GM12878 (cell line): ENCODE data around the gene ENG. TPM values are rescaled to one million over a fixed set of nuclear protein-coding genes. Genes with fewer than 3 reads are reported as not detected.

Experiments
- ATAC-seq: fragments of 200-7000 bp; cut with Tn5 transposase; 3 replicates; pipeline ENCODE4 v1.9.1; 2020; ENCODE audit warnings: mild to moderate bottlenecking, moderate library complexity
- BruUV-seq: library from RNA; stranded (reverse); fragments of 400-500 nt; replicated peaks from 2 replicates; lab custom pipeline; 2021; lab: Mats Ljungman, UMichigan
- CTCF ChIA-PET: fragments of 300-600 bp; sonication (Branson Sonifier 250); formaldehyde crosslinking; extraction: SDS; loops from one replicate; lab custom pipeline; 2021; ENCODE audit warnings: inconsistent platforms; lab: Yijun Ruan, JAX
- POLR2A ChIA-PET: fragments of 350-600 bp; formaldehyde crosslinking; extraction: SDS; loops from one replicate; lab custom pipeline; 2021; ENCODE audit warnings: inconsistent platforms; lab: Charles Lee
- RAD21 ChIA-PET: fragments of 300-600 bp; sonication (Branson Sonifier 250); formaldehyde crosslinking; loops from one replicate; lab custom pipeline; 2023; ENCODE audit warnings: antibody characterized with exemption; ENCODE audit not compliant: unreplicated experiment; lab: Charles Lee
- SMC1A ChIA-PET: fragments of 300-600 bp; sonication (Branson Sonifier 250); formaldehyde crosslinking; loops from one replicate; lab custom pipeline; 2023; ENCODE audit not compliant: unreplicated experiment, uncharacterized antibody; lab: Charles Lee
- DNase-seq: peaks from one replicate; pipeline ENCODE4 v3.0.0-alpha.2; 2011; ENCODE audit warnings: low read depth, low spot score
- FAIRE-seq: peaks from 3 replicates; lab custom pipeline; 2011; peaks lifted over from hg19 to GRCh38; lab: Jason Lieb, UNC
- H2AFZ ChIP-seq: 2 replicates; pipeline ENCODE4 v1.6.0; 2011; ENCODE audit warnings: low read depth, low read length, control low read depth; ENCODE audit not compliant: control insufficient read depth
- H3K27ac ChIP-seq: 2 replicates; pipeline ENCODE4 v1.5.1; 2011; ENCODE audit warnings: control low read depth; ENCODE audit not compliant: control insufficient read depth, insufficient read depth
- H3K27me3 ChIP-seq, 2 experiments: replicated peaks in 1 of 2; 2 replicates each; pipeline versions ENCODE4 v1.6.0 to v1.6.1; 2011; ENCODE audit warnings: low read length in 1 of 2; ENCODE audit not compliant: control insufficient read depth in 2 of 2, insufficient read depth in 2 of 2
- H3K36me3 ChIP-seq, 2 experiments: 2 replicates each; pipeline ENCODE4 v1.5.1; 2011; ENCODE audit warnings: low read length in 1 of 2; ENCODE audit not compliant: control insufficient read depth in 2 of 2, insufficient read depth in 2 of 2
- H3K4me1 ChIP-seq: 2 replicates; pipeline ENCODE4 v1.6.1; 2011; ENCODE audit warnings: mild to moderate bottlenecking, low read length, moderate library complexity, mixed read lengths; ENCODE audit not compliant: control insufficient read depth, insufficient read depth
- H3K4me2 ChIP-seq: 2 replicates; pipeline ENCODE4 v1.6.0; 2011; ENCODE audit warnings: control low read depth; ENCODE audit not compliant: control insufficient read depth, insufficient read depth
- H3K4me3 ChIP-seq: fragments of 200-600 bp; sonication (generic); 2 replicates; pipeline ENCODE4 v1.5.1; 2016
- H3K79me2 ChIP-seq: 2 replicates; pipeline ENCODE4 v1.6.0; 2011; ENCODE audit warnings: low read length; ENCODE audit not compliant: control insufficient read depth, insufficient read depth
- H3K9ac ChIP-seq: 2 replicates; pipeline ENCODE4 v1.8.0; 2011; ENCODE audit warnings: low read length, control low read depth, mixed read lengths; ENCODE audit not compliant: control insufficient read depth, insufficient read depth
- H3K9me3 ChIP-seq: replicated peaks from 3 replicates; pipeline ENCODE4 v1.5.1; 2011; ENCODE audit warnings: mild to moderate bottlenecking, low read length; ENCODE audit not compliant: control insufficient read depth, insufficient read depth
- H4K20me1 ChIP-seq: 2 replicates; pipeline ENCODE4 v1.6.0; 2011; ENCODE audit not compliant: control insufficient read depth, insufficient read depth
- CBX3 ChIP-seq: fragments of 200-600 bp; sonication (generic); IDR thresholded peaks from 2 replicates; pipeline ENCODE4 v1.6.1; 2016; ENCODE audit warnings: low read depth, borderline replicate concordance
- EZH2 ChIP-seq: IDR thresholded peaks from 2 replicates; pipeline ENCODE4 v1.6.1; 2012; ENCODE audit warnings: low read depth, mild to moderate bottlenecking, control low read depth, inconsistent platforms, low read length, borderline replicate concordance; ENCODE audit not compliant: control insufficient read depth
- MYB ChIP-seq: fragments of 150-350 bp; IDR thresholded peaks from 2 replicates; pipeline ENCODE4 v1.6.1; 2014; ENCODE audit warnings: mild to moderate bottlenecking, low read depth, low read length, borderline replicate concordance
- NFIC ChIP-seq: IDR thresholded peaks from 2 replicates; pipeline ENCODE4 v1.6.1; 2012; ENCODE audit warnings: low read depth, mild to moderate bottlenecking, inconsistent platforms, low read length, moderate library complexity
- NRF1 ChIP-seq: conservative IDR thresholded peaks from 2 replicates; pipeline ENCODE4 v1.6.1; 2011; ENCODE audit warnings: mild to moderate bottlenecking, low read depth, low read length, improper control_type of control experiment
- TCF7 ChIP-seq: IDR thresholded peaks from 2 replicates; pipeline ENCODE4 v1.6.1; 2014; ENCODE audit warnings: antibody characterized with exemption, borderline replicate concordance
- ZNF622 ChIP-seq: fragments of 450-650 bp; IDR thresholded peaks from 2 replicates; pipeline ENCODE4 v1.6.1; 2017; ENCODE audit warnings: mild to moderate bottlenecking, inconsistent platforms
- ZSCAN29 ChIP-seq: fragments of 450-650 bp; IDR thresholded peaks from 2 replicates; pipeline ENCODE4 v1.6.1; 2017; ENCODE audit warnings: mild to moderate bottlenecking, moderate library complexity
- WGBS: methylation state at CpG from one replicate; pipeline ENCODE4 v1.1.6; 2016; ENCODE audit warnings: low lambda C conversion rate; ENCODE audit not compliant: insufficient replicate concordance, insufficient coverage; ENCODE audit errors: missing lambda C conversion rate; 5-methylcytosine and 5-hydroxymethylcytosine counted together
- in situ Hi-C: fragments of 300-500 bp; cut with MboI; formaldehyde crosslinking; loops from 9 replicates; pipeline ENCODE4 v1.14.3; 2018; ENCODE audit warnings: mixed read lengths
- intact Hi-C: fragments of 100-400 bp; cut with micrococcal nuclease; formaldehyde crosslinking; loops from one replicate; pipeline ENCODE4 v1.14.2; 2022; ENCODE audit not compliant: unreplicated experiment
- polyA plus RNA-seq, 11 experiments: library from polyadenylated mRNA; depleted of rRNA in 4 of 11; unstranded in 6 of 11; stranded (reverse) in 5 of 11; fragments of >200 nt; fragmentation: Nextera tagmentation in 4 of 11; fragmentation: Illumina TruSeq in 1 of 11; extraction: Ambion mirVana in 4 of 11; extraction: Trizol in 1 of 11; gene quantifications; 1 replicate in 1 of 11; 2 replicates in 10 of 11; pipeline versions ENCODE4 v1.2.1 to v1.2.3, GENCODE V29; 2011 to 2016; ENCODE audit warnings: inconsistent platforms in 2 of 11, missing spikeins in 2 of 11, low read depth in 1 of 11
- total RNA-seq, 4 experiments: library from RNA; depleted of rRNA in 3 of 4; stranded (reverse); fragments of >200 nt in 3 of 4; fragmentation: Illumina TruSeq in 1 of 4; extraction: Trizol in 1 of 4; gene quantifications; 2 replicates each; pipeline versions ENCODE4 v1.2.1 to v1.2.3, GENCODE V29; 2013 to 2021
- TF ChIP-seq, protein P1 (sequence below): IDR thresholded peaks from 2 replicates; pipeline ENCODE4 v1.6.1; 2012; ENCODE audit warnings: low read length, inconsistent platforms
- TF ChIP-seq, protein P2 (sequence below): fragments of 450-650 bp; formaldehyde crosslinking; IDR thresholded peaks from 2 replicates; pipeline ENCODE4 v1.4.0; 2020; ENCODE audit warnings: mild to moderate bottlenecking, moderate library complexity
- TF ChIP-seq, protein P3 (sequence below): fragments of 450-650 bp; IDR thresholded peaks from 2 replicates; pipeline ENCODE4 v1.6.1; 2018; ENCODE audit warnings: mild to moderate bottlenecking, low read depth, moderate library complexity; ENCODE audit not compliant: partially characterized antibody
- TF ChIP-seq, protein P4 (sequence below): IDR thresholded peaks from 2 replicates; pipeline ENCODE4 v1.6.1; 2011; ENCODE audit warnings: mild to moderate bottlenecking, low read depth, low read length, moderate library complexity; ENCODE audit not compliant: insufficient replicate concordance

Gene ENG
- total and polyA plus RNA-seq, 10 of the 15 experiments (the other 5 are each of a cell fraction or from before 2014, with no cell fraction given): 0.14 to 10.1 (median 2.0) TPM

DNA sequence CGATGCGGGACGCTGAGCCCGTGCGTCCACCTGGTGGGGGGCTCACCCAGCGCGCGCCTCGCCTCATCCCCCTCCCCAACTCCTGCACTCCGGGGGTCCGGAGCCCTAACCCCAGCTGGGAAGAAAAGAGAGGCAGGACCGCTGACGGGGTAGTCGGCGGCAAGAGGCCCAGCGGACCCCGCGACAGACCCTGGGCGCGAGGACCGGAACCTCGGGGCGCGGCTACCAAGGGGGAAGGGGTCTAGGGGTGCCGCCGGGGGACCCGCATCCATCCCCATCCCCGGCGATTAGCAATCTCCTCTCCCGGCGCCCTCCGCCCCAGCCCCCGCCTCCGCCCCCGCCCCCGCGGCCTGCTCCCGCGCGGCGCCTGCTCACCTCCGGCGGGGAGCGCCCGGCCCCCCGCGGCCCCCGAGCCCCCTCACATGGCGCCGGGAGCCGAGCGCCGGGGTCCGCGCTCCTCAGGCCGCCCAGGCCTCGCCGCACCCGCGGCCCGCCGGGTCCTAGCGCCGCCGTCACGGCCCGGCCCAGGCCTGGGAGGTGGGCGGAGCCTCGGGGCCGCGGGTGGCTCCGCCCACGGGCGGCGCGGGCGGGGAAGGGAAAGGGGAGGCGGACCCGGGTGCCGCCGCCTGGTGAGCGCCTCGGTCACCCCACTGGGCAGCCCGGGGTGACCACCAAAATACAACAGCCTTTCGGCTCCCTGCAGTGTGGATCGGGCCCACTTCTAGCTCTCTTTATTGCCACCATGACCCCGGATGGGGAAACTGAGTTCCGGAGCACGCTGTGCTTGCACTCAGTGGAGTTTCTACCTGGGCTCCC is 44.9 kb upstream of the ENG start, which contains the start of gene ST6GALNAC6:
ST6GALNAC6 (minus strand) TSS at position 476 of the 816 bp plus-strand sequence. CDS start 1,622 bp downstream, outside the sequence.
- peak within 1 kb of the TSS; percentile 88 for H3K9ac ChIP-seq
- H3K4me1 ChIP-seq: peaks cover 49% of the 10 kb centered on the region
- H2AFZ ChIP-seq: peak within 1 kb of the TSS; percentile 81
- peaks cover under 1 to 5% of the 10 kb centered on the region in 2 experiments; a peak in 3 of 4 replicates for H3K36me3 ChIP-seq
- FAIRE-seq (no peak), DNase-seq (no peak), ATAC-seq (peak; percentile 76)
- peak within 1 kb of the TSS; percentile 65; the same call in 1 of the 2 replicates for H3K27ac ChIP-seq
- intact Hi-C loops (no loop called here), in situ Hi-C loops (no loop called here)
- ChIA-PET RAD21 (interaction anchor here (1.3 to 10.1 kb wide), 2 partner anchors 14 to 17 kb away, joined by 3 to 92 read pairs; partner anchors contain the start of gene ST6GALNAC4), CTCF (interaction anchor here (0.6 to 4.5 kb wide), 6 partner anchors 11 to 742 kb away, joined by 3 to 24 read pairs (median 4); no protein-coding TSS in a partner anchor), POLR2A (interaction anchor here (0.9 to 11.0 kb wide), 6 partner anchors 10 to 229 kb away, joined by 3 to 166 read pairs (median 3); partner anchors contain the start of genes CDK9, SH2D3C and ST6GALNAC4), SMC1A (interaction anchor here (1.0 to 4.8 kb wide), 4 partner anchors 10 to 207 kb away, joined by 3 to 36 read pairs (median 5); partner anchors contain the start of gene ST6GALNAC4)
- H3K79me2 ChIP-seq: peaks cover 5% of the 10 kb centered on the region
- WGBS: 2% methylated on average over 42 of the region's 89 CpGs
- no TSS peak for BruUV-seq
- H3K4me3 ChIP-seq: peak within 1 kb of the TSS; percentile 91
- peak within 1 kb of the TSS; percentile 92 for H3K4me2 ChIP-seq
- no peaks in the 10 kb centered on the region for H4K20me1 ChIP-seq
- no peaks in the 10 kb centered on the region for H3K27me3 ChIP-seq
- peaks cover 2% of the 10 kb centered on the region; the same call in 2 of the 3 replicates for H3K9me3 ChIP-seq
- TF ChIP-seq EZH2 (no peak), TCF7 (no peak), NRF1 (no peak), MYB (no peak), ZNF622 (no peak), ZSCAN29 (no peak), CBX3 (no peak), NFIC (no peak)
- TF ChIP-seq, protein P1, sequence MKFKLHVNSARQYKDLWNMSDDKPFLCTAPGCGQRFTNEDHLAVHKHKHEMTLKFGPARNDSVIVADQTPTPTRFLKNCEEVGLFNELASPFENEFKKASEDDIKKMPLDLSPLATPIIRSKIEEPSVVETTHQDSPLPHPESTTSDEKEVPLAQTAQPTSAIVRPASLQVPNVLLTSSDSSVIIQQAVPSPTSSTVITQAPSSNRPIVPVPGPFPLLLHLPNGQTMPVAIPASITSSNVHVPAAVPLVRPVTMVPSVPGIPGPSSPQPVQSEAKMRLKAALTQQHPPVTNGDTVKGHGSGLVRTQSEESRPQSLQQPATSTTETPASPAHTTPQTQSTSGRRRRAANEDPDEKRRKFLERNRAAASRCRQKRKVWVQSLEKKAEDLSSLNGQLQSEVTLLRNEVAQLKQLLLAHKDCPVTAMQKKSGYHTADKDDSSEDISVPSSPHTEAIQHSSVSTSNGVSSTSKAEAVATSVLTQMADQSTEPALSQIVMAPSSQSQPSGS: no peak
- TF ChIP-seq, protein P2, sequence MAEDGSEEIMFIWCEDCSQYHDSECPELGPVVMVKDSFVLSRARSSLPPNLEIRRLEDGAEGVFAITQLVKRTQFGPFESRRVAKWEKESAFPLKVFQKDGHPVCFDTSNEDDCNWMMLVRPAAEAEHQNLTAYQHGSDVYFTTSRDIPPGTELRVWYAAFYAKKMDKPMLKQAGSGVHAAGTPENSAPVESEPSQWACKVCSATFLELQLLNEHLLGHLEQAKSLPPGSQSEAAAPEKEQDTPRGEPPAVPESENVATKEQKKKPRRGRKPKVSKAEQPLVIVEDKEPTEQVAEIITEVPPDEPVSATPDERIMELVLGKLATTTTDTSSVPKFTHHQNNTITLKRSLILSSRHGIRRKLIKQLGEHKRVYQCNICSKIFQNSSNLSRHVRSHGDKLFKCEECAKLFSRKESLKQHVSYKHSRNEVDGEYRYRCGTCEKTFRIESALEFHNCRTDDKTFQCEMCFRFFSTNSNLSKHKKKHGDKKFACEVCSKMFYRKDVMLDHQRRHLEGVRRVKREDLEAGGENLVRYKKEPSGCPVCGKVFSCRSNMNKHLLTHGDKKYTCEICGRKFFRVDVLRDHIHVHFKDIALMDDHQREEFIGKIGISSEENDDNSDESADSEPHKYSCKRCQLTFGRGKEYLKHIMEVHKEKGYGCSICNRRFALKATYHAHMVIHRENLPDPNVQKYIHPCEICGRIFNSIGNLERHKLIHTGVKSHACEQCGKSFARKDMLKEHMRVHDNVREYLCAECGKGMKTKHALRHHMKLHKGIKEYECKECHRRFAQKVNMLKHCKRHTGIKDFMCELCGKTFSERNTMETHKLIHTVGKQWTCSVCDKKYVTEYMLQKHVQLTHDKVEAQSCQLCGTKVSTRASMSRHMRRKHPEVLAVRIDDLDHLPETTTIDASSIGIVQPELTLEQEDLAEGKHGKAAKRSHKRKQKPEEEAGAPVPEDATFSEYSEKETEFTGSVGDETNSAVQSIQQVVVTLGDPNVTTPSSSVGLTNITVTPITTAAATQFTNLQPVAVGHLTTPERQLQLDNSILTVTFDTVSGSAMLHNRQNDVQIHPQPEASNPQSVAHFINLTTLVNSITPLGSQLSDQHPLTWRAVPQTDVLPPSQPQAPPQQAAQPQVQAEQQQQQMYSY (CRISPR knock-in tag): no peak
- TF ChIP-seq, protein P3, sequence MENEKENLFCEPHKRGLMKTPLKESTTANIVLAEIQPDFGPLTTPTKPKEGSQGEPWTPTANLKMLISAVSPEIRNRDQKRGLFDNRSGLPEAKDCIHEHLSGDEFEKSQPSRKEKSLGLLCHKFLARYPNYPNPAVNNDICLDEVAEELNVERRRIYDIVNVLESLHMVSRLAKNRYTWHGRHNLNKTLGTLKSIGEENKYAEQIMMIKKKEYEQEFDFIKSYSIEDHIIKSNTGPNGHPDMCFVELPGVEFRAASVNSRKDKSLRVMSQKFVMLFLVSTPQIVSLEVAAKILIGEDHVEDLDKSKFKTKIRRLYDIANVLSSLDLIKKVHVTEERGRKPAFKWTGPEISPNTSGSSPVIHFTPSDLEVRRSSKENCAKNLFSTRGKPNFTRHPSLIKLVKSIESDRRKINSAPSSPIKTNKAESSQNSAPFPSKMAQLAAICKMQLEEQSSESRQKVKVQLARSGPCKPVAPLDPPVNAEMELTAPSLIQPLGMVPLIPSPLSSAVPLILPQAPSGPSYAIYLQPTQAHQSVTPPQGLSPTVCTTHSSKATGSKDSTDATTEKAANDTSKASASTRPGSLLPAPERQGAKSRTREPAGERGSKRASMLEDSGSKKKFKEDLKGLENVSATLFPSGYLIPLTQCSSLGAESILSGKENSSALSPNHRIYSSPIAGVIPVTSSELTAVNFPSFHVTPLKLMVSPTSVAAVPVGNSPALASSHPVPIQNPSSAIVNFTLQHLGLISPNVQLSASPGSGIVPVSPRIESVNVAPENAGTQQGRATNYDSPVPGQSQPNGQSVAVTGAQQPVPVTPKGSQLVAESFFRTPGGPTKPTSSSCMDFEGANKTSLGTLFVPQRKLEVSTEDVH: no peak
- TF ChIP-seq, protein P4, sequence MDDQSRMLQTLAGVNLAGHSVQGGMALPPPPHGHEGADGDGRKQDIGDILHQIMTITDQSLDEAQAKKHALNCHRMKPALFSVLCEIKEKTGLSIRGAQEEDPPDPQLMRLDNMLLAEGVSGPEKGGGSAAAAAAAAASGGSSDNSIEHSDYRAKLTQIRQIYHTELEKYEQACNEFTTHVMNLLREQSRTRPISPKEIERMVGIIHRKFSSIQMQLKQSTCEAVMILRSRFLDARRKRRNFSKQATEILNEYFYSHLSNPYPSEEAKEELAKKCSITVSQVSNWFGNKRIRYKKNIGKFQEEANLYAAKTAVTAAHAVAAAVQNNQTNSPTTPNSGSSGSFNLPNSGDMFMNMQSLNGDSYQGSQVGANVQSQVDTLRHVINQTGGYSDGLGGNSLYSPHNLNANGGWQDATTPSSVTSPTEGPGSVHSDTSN: no peak
